GM21390 (cell line): Measurements from ENCODE around the gene PACSIN2.
"Not testable (repeated sequence)": the region's sequence is repeated elsewhere in the genome, so short reads cannot be mapped to it uniquely, and the experiment has no call there.

ENCODE experiments used
- ATAC-seq: cut with Tn5 transposase; IDR thresholded peaks from one replicate; pipeline ENCODE4 v1.9.1; 2021; ENCODE audit not compliant: unreplicated experiment

PACSIN2 gene

GRCh38 chr22:43014869-43015676 lies at the start of gene PACSIN2:
Gene PACSIN2, minus strand, starts transcription at chr22:43015149. Its CDS starts 103,069 bp downstream, at chr22:42912080.
- ATAC-seq, result peak; percentile 88

- ATAC-seq, result no peak
Measured at GRCh38 chr22:43060183-43060582, 45.2 kb upstream of the PACSIN2 start.

DNA sequence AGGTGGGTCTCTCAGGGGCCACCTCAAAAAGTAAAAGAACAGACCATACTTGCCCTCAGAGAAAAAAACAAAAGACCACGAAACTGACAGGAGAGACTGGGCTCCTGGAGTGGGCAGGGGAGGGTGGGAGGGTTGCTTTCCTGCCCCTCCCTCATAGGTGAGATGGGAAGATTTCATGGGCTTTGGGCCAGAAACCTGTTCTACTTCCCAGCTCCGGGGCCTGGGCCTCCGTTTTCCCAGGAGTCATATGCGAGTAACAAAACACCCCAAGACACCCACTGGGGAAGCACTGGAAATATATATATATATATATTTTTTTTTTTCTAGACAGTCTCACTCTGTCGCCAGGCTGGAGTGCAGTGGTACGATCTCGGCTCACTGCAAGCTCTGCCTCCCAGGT lies 42.7 kb upstream of the PACSIN2 start:
- no peak for ATAC-seq

DNA sequence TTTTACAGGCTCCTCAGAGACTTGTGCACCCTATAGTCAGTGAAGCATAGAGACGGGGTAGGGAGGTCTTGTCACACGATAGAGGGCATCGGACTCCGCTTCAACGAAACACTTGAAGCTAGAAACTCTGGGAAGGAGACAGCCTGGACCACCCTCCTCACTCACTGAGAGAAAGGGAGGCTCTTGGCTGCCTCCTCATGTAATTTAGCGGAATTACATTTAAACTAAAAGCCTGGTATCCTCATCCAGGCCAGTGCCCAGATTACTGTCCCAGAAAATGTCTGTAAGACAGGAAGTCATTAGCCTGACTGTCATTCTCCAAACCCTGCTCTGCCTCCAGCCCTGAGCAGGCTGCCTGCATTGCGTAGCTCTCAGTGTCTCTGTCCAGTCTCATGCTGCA lies 38.2 kb upstream of the PACSIN2 start:
- no peak for ATAC-seq

DNA sequence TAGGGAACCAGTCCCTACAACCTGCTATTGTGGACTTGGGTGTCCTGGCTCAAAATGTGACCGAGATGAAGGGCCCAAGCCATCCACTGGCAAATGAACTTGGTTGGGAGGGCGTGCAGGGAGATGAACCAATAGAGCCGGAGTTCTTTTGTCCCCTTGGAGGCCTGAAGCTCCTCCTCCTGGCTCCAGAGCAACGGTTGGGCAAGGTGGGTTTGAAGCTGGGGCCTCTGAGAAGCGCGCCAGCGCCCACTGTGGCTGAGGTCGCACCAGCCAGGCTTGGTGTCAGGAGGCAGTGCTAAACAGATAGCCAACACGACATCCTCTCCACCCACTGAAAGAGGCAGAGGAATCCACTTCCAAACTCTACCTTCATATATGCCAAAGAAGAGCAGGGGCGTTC lies 36.0 kb upstream of the PACSIN2 start:
- ATAC-seq, result no peak

GRCh38 chr22:43047605-43048004 lies 32.7 kb upstream of the PACSIN2 start:
- ATAC-seq, result no peak

GRCh38 chr22:43044290-43044712 lies 29.4 kb upstream of the PACSIN2 start:
- ATAC-seq, result no peak

- ATAC-seq, result no peak
Measured at GRCh38 chr22:43042101-43042780, 27.3 kb upstream of the PACSIN2 start.

DNA sequence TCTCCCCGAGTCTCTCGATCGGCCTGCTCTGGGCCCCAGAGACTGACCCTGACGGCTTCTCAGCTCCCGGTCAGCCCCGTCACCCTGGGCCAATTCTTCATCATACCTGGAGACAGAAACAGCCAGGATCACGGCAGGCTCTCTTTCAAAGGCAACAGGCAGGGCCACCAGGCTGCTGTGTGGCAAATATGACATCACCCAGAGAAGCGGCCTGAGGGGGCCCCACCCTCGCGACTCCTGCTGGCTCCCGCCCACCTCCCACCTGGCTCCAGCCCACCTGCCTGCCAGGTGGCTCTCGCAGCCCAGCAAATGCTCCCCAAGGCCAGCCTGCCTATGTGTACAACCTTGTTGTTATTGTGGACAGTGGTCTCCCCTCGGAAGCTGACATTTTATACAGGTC lies 24.9 kb upstream of the PACSIN2 start:
- no peak for ATAC-seq

- no peak for ATAC-seq
Measured at GRCh38 chr22:43038325-43038724, 23.4 kb upstream of the PACSIN2 start.

- ATAC-seq, result no peak
Measured at GRCh38 chr22:43036282-43036829, 21.4 kb upstream of the PACSIN2 start.

DNA sequence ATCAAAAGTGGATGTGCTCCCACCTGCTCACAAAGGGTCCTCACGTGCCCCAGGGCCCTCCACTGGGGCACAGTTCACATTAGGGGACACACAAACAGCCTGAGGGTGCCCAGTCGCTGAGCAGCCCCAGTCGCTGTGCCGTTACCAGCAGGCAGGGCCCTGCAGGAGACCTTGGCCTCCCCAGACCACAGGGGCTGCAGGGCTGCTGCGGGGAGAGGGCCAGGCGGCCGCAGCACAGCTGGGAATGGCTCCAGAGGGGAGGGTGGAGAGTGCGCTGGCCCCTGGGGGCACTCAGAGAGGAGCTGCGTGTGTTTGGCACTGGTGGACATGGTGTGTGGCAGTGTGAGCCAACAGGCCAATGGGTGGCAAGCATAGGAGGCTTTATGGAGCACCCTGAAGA lies 20.3 kb upstream of the PACSIN2 start:
- no peak for ATAC-seq

DNA sequence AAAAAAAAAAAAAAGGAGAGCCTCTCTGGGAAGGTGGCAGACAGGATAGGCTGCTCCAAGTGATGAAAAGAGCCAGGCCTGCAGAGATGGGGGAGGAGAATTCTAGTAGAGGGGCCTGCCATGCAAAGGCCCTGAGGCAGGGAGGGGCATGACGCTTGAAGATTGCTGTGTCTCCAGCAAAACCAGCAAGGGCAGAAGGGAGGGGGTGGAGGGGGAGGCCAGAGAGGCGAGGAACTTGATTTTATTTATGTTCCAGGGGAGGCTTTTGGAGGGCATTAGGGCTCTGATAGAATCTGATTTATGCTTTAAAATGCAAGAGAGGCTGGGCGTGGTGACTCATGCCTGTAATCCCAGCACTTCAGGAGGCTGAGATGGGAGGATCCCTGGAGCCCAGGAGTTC lies 16.7 kb upstream of the PACSIN2 start:
- ATAC-seq, result no peak

DNA sequence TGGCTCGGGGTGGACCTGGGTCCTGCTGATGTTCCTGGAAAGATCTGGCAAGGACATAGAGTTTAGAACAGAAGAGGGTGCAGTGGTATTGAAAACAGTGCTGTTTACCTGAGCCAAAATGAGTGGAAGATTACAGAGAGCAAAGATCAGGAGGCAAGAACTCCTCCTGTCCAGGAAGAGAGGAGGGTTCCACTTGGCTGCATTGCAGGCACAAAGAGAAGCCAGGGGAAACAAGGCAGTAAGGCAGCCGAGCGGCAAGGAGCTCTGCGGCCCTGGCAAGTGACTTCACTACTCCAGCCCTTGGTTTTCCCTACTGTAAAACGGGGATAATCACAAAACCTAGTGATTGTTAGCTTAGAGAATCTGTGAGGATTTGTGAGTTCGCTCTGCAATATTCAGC lies 3.7 kb upstream of the PACSIN2 start:
- ATAC-seq, result no peak

- ATAC-seq, result no peak
Measured at GRCh38 chr22:43017525-43018460, 2.8 kb upstream of the PACSIN2 start.

DNA sequence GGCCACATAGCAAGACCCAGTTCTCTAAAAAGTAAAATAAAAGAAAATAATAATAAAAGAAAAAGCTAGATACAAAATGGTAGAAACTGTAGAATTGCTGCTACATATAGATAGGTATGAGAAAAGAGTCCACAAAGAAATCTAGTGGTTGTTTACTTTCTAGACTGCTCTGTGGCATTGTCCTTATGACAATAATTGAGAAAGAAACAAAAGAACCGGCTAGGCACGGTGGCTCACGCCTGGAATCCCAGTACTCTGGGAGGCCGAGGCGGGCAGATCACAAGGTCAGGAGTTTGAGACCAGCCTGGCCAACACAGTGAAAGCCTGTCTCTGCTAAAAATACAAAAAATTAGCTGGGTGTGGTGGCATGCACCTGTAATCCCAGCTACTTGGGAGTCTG lies 1.2 kb upstream of the PACSIN2 start:
- ATAC-seq, result not testable (repeated sequence)

DNA sequence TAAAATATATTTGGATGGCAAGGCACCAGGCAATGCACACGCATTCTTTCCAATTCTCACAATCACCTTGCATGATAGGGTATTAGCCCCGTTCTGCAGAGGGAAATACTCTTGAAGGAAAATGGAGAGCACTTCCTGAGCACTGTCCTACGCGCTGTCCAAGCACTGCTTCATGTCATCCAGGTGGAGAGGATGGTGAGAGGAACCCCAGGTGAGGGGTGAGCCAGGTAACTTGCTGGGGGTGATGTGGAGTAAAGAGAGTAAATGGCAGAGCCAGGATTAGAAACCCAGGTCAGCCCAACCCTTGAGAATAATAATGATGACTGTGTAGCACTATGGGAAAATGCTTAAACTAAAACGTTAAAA lies 711 bp upstream of the PACSIN2 start:
- ATAC-seq, result no peak

DNA sequence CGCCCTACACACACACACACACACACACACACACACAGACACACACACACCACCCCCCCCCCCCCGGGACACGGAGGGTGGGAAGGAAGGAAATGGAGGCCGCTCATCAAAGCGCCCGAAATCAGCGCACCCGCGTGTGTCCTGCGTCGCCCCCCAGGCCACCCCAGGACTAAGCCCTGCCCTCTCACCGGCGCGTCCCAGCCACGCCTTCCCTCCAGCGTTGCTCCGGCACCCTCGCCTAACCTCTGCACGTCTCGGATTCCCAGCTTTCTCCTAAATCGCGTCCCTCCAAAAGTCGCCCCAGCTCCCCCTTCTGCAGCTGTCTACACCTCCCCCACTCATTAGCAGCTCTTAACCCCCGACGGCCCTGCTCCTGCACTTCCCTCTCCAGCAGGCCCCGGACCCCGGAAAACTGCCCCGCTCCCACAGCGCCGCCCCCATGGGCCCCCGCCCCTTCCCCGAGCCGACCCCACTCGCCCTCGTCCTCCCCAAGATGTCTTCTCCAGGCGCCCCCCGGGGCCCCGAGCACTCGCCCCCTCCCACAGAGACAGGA lies 557 bp downstream of the PACSIN2 start:
- ATAC-seq, result no peak

GRCh38 chr22:43013355-43014315 lies 1.3 kb downstream of the PACSIN2 start:
- ATAC-seq, result no peak

- ATAC-seq, result no peak
Measured at GRCh38 chr22:43012390-43012789, 2.6 kb downstream of the PACSIN2 start.
